Ishikawa (cell line): Measurements from ENCODE around the gene TC2N.

Source experiments
- CEBPB ChIP-seq: IDR thresholded peaks from 2 replicates; pipeline ENCODE4 v1.6.1; 2012
- CREB1 ChIP-seq: IDR thresholded peaks from 2 replicates; pipeline ENCODE4 v1.6.1; 2012; ENCODE audit warnings: low read depth
- EGR1 ChIP-seq: IDR thresholded peaks from 2 replicates; pipeline ENCODE4 v1.6.1; 2012
- EP300 ChIP-seq: IDR thresholded peaks from 2 replicates; pipeline ENCODE4 v1.6.1; 2012; ENCODE audit warnings: borderline replicate concordance
- FOXM1 ChIP-seq: IDR thresholded peaks from 2 replicates; pipeline ENCODE4 v1.6.1; 2012; ENCODE audit warnings: low read depth, borderline replicate concordance
- MAX ChIP-seq: IDR thresholded peaks from 2 replicates; pipeline ENCODE4 v1.6.1; 2012
- NFIC ChIP-seq: IDR thresholded peaks from 2 replicates; pipeline ENCODE4 v1.6.1; 2012
- RAD21 ChIP-seq: IDR thresholded peaks from 2 replicates; pipeline ENCODE4 v1.6.1; 2012; ENCODE audit warnings: low read depth
- REST ChIP-seq: IDR thresholded peaks from 2 replicates; pipeline ENCODE4 v1.6.1; 2012; ENCODE audit warnings: low read depth, mild to moderate bottlenecking
- TAF1 ChIP-seq: IDR thresholded peaks from 2 replicates; pipeline ENCODE4 v1.6.1; 2012; ENCODE audit warnings: low read depth, mild to moderate bottlenecking
- TCF12 ChIP-seq: IDR thresholded peaks from 2 replicates; pipeline ENCODE4 v1.6.1; 2012; ENCODE audit warnings: low read depth
- TEAD4 ChIP-seq: IDR thresholded peaks from 2 replicates; pipeline ENCODE4 v1.6.1; 2012
- USF1 ChIP-seq: IDR thresholded peaks from 2 replicates; pipeline ENCODE4 v1.6.1; 2012
- YY1 ChIP-seq: IDR thresholded peaks from 2 replicates; pipeline ENCODE4 v1.6.1; 2012; ENCODE audit warnings: low read depth
- ZBTB7A ChIP-seq: IDR thresholded peaks from 2 replicates; pipeline ENCODE4 v1.6.1; 2012; ENCODE audit warnings: low read depth

Gene TC2N

GRCh38 chr14:91847693-91848092, 19.6 kb downstream of the TC2N start:
- TF ChIP-seq EGR1 (no peak), NFIC (no peak), USF1 (no peak), FOXM1 (no peak), CREB1 (no peak), REST (no peak), TEAD4 (no peak)

- TF ChIP-seq FOXM1: no peak
- TF ChIP-seq CEBPB: no peak
- TF ChIP-seq TCF12: no peak
- TF ChIP-seq RAD21: no peak
- no peak for TF ChIP-seq TAF1
- TF ChIP-seq TEAD4: no peak
- TF ChIP-seq MAX: no peak
- no peak for TF ChIP-seq YY1
- TF ChIP-seq CREB1: no peak
- no peak for TF ChIP-seq EP300
- TF ChIP-seq EGR1: no peak
- TF ChIP-seq NFIC: no peak
Observed at GRCh38 chr14:91845652-91846051, 21.7 kb downstream of the TC2N start.

- no peak for TF ChIP-seq TCF12
- no peak for TF ChIP-seq TAF1
- TF ChIP-seq EP300: no peak
- TF ChIP-seq CEBPB: no peak
- TF ChIP-seq USF1: no peak
- TF ChIP-seq YY1: no peak
- no peak for TF ChIP-seq NFIC
- TF ChIP-seq ZBTB7A: no peak
- no peak for TF ChIP-seq REST
- no peak for TF ChIP-seq CREB1
- no peak for TF ChIP-seq FOXM1
- no peak for TF ChIP-seq RAD21
- TF ChIP-seq MAX: no peak
- no peak for TF ChIP-seq EGR1
- TF ChIP-seq TEAD4: no peak
Observed at GRCh38 chr14:91844029-91844428, 23.3 kb downstream of the TC2N start.

GRCh38 chr14:91843437-91843836, 23.9 kb downstream of the TC2N start:
- TF ChIP-seq YY1 (no peak), EGR1 (no peak), CEBPB (no peak), TEAD4 (no peak), ZBTB7A (no peak), MAX (no peak), USF1 (no peak), TCF12 (no peak), REST (no peak), NFIC (no peak), EP300 (no peak), TAF1 (no peak), CREB1 (no peak)

- no peak for TF ChIP-seq USF1
- no peak for TF ChIP-seq RAD21
- TF ChIP-seq CREB1: no peak
- TF ChIP-seq TAF1: no peak
- TF ChIP-seq NFIC: no peak
- no peak for TF ChIP-seq FOXM1
- no peak for TF ChIP-seq TCF12
- no peak for TF ChIP-seq EGR1
- TF ChIP-seq TEAD4: no peak
- TF ChIP-seq EP300: no peak
- TF ChIP-seq YY1: no peak
- TF ChIP-seq MAX: no peak
- TF ChIP-seq ZBTB7A: no peak
- no peak for TF ChIP-seq CEBPB
Observed at GRCh38 chr14:91841065-91841464, 26.3 kb downstream of the TC2N start.
